GM13976 (cell line): ENCODE data around the gene NAA38.

ENCODE experiments used
- DNase-seq: peaks from one replicate; pipeline ENCODE4 v3.0.0; 2012; ENCODE audit warnings: low spot score
- in situ Hi-C: fragments of 300-500 bp; cut with MboI; formaldehyde crosslinking; loops from one replicate; pipeline ENCODE4 v1.12.0; 2022; ENCODE audit warnings: low sequenced_read_pairs, mixed read lengths, inconsistent platforms; ENCODE audit not compliant: unreplicated experiment
- TF ChIP-seq, protein P1 (sequence below): IDR thresholded peaks from 2 replicates; pipeline ENCODE4 v1.5.1; 2012; ENCODE audit warnings: borderline replicate concordance, mild to moderate bottlenecking; ENCODE audit not compliant: insufficient read depth; ENCODE audit errors: extremely low read depth, missing control alignments, control extremely low read depth

NAA38 gene

DNA sequence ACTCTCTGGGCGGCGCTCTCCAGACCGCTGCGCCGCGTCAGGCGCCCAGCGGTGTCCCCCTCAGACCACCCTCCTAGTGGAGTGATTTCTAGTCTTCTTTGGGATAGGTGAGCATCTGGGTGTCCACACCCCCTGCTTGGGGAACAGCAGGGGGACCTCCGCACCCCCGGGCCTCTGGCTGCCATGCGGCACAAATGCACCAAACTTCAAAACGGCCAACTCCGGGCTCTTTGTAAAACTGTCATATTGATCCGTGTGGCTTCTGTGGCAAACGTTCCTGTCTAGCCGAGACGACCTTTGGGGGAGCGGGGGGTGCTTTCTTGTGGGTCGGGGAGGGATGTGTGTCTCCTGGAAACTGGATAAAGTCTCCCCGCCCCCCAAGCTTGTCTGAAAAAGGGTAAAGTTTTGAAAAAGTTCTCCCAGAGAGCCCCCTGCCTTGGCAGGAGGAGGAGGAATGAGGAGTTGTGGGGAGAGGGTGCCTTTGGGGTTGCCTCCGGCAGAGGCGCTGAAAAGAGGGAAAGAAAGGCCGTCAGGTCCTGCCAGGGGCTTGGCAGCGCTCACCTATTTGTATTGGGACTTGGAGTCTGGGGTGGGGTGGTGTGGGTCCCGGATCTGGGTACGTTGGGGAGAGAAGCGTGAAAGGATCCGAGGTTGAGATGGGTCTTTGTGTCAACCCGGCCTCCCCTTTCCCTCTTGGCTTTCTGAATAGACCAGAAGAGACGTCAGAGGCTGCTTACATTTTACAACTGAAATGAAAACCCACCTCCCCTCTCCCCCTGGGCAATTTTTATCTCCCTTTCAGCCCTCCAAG is 29.1 kb upstream of the NAA38 start:
- TF ChIP-seq, protein P1, sequence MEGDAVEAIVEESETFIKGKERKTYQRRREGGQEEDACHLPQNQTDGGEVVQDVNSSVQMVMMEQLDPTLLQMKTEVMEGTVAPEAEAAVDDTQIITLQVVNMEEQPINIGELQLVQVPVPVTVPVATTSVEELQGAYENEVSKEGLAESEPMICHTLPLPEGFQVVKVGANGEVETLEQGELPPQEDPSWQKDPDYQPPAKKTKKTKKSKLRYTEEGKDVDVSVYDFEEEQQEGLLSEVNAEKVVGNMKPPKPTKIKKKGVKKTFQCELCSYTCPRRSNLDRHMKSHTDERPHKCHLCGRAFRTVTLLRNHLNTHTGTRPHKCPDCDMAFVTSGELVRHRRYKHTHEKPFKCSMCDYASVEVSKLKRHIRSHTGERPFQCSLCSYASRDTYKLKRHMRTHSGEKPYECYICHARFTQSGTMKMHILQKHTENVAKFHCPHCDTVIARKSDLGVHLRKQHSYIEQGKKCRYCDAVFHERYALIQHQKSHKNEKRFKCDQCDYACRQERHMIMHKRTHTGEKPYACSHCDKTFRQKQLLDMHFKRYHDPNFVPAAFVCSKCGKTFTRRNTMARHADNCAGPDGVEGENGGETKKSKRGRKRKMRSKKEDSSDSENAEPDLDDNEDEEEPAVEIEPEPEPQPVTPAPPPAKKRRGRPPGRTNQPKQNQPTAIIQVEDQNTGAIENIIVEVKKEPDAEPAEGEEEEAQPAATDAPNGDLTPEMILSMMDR, result no peak
- peak; percentile 54 for DNase-seq
- in situ Hi-C loops, result no loop called here

DNA sequence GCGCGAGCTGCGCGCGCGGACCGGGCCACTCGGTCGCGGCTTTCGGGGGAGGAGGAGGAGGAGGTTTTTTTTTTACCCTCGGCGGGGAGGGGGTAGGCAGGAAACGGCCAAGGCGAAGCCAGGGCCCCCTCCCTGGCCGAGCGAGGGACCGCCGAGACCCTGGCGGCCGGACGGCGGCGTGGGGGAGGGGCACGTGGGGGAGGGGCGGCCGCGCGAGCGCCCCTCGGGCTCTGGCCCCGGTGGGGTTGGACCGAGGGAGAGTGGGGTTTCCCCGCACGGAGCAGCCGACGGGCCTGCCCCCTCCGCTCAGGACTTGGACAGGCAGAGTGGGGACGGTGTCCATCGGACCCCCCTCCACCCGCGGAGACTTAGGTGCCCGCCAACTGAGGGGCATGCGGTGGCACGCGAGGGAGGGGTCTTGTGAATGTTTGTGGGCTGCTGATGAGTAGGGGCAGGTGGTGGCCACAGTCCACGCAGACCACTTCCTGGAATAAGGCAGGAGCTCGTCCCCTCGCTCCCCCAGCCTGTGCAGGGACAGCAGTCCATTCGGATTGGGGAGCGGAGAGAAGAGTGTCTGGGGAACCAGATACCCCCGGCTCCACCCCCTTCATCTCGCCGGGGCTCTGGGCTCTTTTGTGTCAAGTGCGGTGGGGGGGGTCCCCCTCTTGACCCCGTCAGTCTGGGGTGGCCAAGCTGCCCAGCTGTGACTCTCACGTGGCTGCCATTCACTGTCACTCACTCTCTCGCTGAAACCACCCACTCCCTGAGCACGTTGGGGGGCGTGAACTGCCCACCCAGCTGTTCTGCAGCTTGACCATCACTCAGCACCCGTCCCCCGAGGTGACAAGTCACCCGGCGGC is 28.2 kb upstream of the NAA38 start:
- peak; percentile 79 for DNase-seq
- in situ Hi-C loops, result no loop called here
- TF ChIP-seq, protein P1, result peak; percentile 11

DNA sequence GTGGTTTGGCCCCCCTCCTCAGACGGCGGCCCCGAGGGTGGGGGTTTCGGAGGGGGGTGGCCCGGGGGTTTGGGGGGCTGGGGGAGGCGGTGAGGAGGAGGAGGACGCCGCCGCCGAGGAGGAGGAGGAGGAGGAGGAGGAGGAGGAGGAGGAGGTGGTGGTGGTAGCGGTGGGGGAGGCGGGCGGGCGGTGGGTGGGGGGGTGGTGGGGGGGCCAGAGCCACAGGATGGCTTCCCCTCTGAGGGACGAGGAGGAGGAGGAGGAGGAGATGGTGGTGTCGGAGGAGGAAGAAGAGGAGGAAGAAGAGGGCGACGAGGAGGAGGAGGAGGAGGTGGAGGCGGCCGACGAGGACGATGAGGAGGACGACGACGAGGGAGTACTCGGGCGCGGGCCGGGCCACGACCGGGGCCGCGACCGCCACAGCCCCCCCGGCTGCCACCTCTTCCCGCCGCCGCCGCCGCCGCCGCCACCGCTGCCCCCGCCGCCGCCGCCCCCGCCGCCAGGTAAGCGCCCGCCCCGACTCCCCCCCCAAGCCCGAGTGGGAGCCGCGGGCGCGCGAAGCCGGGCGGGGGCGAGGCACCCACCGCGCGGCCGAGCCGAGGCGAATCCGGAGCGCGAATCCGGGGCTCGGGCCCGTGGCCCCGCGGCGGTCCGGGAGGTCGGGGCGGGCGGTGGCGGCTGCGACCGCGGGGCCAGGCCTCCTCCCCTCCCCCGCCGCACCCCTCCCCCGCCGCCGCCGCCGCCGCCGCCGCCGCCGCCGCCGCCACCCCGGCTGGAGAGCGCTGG is 27.4 kb upstream of the NAA38 start:
- TF ChIP-seq, protein P1, result no peak
- peak; percentile 44 for DNase-seq

DNA sequence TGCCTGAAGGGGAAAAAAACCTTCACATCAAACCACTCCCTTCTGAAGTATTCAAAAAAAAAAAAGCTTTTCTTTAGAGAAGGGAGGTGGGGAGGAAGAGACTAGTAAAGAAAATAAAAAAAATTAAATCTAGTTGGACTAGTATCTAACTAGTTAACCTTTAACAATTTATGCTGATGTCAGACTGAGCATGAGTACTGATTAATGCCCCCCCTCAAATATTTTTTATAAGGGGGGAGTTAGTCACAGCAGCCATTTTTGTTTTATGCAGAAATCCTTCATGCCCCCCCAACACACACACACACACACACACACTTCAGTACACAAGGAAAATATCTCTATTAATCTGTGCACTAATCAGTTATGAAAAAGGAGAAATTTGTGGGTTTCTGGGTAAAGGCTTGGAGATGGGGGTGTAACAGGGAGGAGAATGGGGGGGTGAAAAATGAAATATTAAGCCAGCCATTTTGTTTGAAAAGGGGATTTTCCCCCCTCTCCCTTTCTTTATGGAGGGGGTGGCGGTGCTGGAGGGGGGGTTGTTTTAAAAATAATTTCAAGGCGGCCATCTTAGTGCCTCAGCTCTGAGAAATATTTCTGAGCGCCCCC is 26.5 kb upstream of the NAA38 start:
- TF ChIP-seq, protein P1, result no peak
- in situ Hi-C loops, result no loop called here
- peak; percentile 63 for DNase-seq

More for the DNA sequence above, 27.4 kb upstream of the NAA38 start:
- in situ Hi-C loops, result no loop called here

DNA sequence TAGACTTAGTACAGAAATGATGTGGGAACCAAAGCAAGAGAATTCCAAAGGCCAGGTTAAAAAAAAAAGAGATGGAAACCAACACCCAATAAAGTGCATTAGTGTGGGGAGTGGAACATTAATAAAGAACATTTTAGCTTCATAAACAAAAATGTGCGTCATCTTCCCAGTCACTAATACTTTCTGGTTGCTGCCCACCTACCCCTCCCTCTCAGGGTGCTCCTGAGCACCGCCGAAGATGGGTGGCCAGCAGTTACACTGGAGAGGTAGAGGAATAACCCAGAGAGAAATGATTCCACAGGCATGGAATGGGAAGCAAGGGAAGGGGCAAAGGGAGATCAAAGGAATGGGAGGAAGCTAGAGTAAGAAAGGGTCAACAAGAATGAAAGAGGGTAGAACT is 25.3 kb upstream of the NAA38 start:
- no peak for DNase-seq
- TF ChIP-seq, protein P1, result no peak
- in situ Hi-C loops, result no loop called here

DNA sequence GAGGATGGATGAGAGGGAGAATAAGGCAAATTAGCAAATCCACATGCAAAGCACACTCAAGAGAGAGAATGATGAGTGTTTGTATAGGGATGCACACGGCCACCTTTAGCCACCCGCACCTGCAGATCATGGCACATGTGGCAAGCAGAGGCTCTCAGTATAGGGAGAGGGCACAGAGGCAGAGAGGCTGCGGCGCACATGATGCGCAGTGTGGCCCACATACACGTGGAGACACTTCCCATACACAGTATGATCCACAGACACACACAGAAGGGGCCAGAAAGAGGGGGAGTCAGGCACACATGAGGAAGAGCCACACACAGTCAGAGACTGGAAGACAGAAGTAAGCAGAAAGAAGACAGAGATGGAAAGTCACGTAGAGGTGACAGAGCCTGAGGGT is 24.7 kb upstream of the NAA38 start:
- in situ Hi-C loops, result no loop called here
- DNase-seq, result no peak
- TF ChIP-seq, protein P1, result no peak
